HG03575 (cell line): ENCODE measurements around the gene LTBP2.
"Not testable (repeated sequence)": the region's sequence is repeated elsewhere in the genome, so short reads cannot be mapped to it uniquely, and the experiment has no call there.

ENCODE experiments used
- ATAC-seq: cut with Tn5 transposase; IDR thresholded peaks from one replicate; pipeline ENCODE4 v1.9.1; 2021; ENCODE audit not compliant: unreplicated experiment, insufficient number of reproducible peaks, low FRiP score; ENCODE audit errors: extremely low read depth

Gene LTBP2

DNA sequence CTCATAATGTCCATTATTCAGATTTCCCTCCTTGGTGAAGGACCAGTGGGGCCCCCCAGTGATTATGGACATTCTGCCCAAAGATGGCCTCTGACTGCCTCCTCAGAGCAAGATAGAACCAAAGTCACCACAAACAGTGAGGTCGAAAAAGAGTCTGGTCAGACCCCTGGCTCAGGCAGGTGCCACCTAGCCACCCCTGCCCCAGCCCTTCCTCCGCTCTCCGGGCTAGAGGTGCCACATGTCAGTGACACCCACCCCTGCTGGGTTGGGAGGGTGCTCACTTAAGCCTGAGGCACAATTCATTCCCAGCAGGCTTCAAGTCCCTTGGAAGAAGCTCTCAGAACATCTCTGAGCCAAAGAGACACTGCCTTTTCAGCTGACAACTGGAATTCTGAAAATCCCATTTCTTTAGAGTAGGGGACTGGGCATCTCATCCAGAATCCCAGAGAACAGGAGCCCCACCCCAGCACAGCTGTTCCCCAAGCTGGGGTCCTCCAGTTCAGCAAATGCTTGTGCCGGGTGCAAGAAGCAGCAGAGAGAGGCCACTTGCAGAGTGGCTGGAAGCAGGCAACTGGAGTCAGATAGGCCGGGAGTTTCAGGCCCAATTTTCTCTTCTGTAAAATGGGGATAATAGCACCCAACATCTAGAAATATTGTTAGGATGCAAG is 68.1 kb downstream of the LTBP2 start:
- no peak for ATAC-seq

DNA sequence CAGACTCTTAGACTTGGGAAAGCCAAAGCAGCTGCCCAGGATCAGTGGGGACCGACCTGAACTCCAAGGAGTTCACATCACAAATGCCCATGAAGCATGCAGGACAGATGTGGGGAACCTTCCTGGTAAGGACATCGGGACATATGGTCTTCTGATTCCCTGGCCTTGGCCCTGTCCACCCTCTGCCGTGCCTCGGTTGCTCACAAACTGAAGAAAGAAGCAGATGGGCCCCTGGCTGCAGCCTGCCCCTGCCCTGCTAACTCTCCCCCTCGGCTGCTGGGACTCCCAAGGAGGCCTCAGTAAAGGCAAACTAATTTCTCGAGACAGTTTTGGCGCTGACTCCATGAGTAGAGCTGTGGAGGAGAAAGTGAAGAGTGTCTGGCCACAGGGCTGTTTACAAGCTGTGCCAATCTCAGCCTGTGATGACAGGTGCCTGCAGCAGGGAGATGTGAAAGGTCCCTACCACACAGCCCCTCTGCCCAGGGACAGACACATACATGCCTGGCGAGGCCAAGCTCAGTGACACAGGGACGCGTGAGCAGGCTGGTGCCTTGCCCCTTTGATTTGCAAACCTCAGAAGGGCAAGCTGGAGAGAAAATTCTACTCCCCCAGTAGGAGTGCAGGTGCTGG is 69.9 kb downstream of the LTBP2 start:
- ATAC-seq, result no peak

DNA sequence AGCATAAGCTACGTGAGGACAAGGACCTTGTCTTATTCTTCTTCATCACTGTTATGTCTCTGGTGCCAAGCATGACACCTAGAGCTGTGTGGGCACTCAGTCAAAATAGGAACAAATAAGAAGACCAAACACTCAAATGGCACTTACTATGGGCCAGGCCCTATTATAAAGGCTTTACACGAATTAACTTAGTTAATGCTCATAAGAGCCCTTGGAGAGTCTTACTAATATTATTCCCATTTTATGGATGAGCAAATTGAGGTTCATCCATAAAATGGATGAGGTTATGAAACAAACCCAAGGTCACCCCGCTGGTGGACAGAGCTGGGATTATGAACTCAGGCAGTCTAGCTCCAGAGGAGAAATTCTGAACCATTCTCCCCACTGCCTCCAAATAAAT is 70.8 kb downstream of the LTBP2 start:
- no peak for ATAC-seq

GRCh38 chr14:74539503-74539902 is 72.5 kb downstream of the LTBP2 start:
- ATAC-seq, result no peak

GRCh38 chr14:74538411-74539391 is 73.3 kb downstream of the LTBP2 start:
- no peak for ATAC-seq

DNA sequence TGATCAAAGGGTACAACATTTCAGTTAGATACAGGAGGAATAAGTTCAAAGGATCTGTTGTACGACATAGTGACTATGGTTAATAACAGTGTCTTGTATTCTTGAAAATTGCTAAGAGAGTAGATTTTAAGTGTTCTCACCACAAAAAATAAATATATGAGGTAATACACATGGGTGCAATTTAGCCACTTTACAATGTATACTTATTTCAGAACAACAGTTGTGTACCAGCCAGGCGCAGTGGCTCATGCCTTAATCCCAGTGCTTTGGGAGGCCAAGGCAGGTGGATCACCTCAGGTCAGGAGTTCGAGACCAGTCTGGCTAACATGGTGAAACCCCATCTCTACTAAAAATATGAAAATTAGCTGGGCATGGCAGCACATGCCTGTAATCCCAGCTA is 75.7 kb downstream of the LTBP2 start:
- ATAC-seq, result not testable (repeated sequence)

DNA sequence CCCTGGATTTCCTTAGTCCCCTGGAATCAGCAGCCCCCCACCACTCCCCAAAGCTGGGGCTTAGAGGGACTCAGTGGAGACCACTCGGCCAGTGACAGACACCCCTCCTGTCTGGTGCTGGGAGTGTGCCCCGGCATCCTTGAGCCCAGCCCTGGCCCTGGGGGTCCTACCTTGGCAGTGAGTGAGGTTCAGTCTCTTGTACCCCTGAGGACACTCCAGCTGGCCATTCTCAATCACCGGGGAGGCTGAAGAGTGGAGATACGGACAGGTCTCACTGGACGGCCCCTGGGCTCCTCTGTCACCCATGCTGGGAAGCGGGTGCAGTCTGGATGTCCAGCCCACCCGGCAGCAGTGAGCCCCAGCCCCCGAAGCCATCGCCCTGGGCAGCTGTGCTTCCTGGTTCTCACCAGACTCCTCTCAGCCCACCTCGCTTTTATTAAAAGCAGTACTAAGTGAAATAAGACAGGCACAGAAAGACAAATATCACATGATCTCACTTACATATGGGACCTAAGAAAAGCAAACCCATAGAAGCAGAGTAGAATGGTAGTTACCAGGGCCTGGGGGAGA is 76.2 kb downstream of the LTBP2 start:
- ATAC-seq, result no peak

GRCh38 chr14:74533576-74533975 is 78.5 kb downstream of the LTBP2 start:
- no peak for ATAC-seq

DNA sequence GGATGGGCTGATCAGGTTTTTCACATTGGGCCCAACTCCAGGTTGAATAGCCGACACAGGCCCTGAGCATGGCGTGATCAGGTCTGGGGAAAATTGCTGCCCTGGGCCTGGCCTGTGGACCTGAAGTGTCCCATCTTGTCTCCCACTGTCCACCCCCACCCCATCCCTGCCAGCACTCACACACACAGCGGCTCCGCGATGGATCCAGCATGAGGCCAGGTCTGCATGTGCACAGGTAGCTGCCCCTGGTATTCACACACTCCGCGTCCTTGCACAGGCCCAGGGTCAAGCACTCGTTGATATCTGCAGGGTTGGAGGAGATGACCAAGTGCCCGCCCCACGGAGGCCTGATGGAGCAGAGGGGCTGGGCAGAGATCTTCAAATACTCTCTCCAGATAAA is 79.8 kb downstream of the LTBP2 start:
- no peak for ATAC-seq

GRCh38 chr14:74531467-74531866 is 80.6 kb downstream of the LTBP2 start:
- no peak for ATAC-seq

GRCh38 chr14:74531006-74531405 is 81.0 kb downstream of the LTBP2 start:
- ATAC-seq, result no peak

DNA sequence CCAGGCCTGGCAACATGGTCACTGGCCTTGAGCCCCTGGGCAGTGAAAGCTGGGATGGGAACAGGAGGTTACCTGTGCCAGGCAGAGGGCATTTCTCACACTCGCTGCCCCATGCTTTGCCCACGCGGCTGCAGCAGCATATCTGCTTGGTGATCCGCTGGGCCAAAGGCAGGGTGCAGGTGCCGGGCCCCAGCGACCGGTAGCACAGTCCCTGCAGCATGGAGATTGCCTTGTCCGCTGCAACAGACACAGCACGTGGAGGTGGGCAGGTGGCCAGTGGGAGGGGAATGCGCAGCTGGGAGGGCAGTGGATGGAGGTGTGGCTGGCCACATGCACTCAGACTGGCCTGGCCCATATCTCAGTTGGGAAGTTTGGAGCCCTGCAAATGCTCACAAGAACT is 83.2 kb downstream of the LTBP2 start:
- ATAC-seq, result no peak

GRCh38 chr14:74528406-74528805 is 83.6 kb downstream of the LTBP2 start:
- ATAC-seq, result no peak

- no peak for ATAC-seq
Observed at GRCh38 chr14:74527736-74528280, 84.2 kb downstream of the LTBP2 start.

- no peak for ATAC-seq
Observed at GRCh38 chr14:74526854-74527585, 85.0 kb downstream of the LTBP2 start.

GRCh38 chr14:74525361-74525851 is 86.6 kb downstream of the LTBP2 start:
- ATAC-seq, result no peak

- no peak for ATAC-seq
Observed at GRCh38 chr14:74524812-74525135, 87.3 kb downstream of the LTBP2 start.

- ATAC-seq, result no peak
Observed at GRCh38 chr14:74524076-74524811, 87.8 kb downstream of the LTBP2 start.
